SJSA1 (cell line): ENCODE data around the gene PSMD11. TPM values are rescaled to one million over a fixed set of nuclear protein-coding genes. Genes with fewer than 3 reads are reported as not detected.
"Not testable (repeated sequence)": the region's sequence is repeated elsewhere in the genome, so short reads cannot be mapped to it uniquely, and the experiment has no call there.

ENCODE experiments used
- DNase-seq, 2 experiments: peaks; one replicate each; pipeline ENCODE4 v3.0.0-alpha.2; 2015 to 2020; ENCODE audit warnings: low spot score in 2 of 2, low read depth in 1 of 2
- H3K27ac ChIP-seq: fragments of 250-450 bp; sonication (Bioruptor Pico); 2 replicates; pipeline ENCODE4 v1.5.1; 2020; ENCODE audit warnings: mild to moderate bottlenecking, moderate library complexity
- H3K27me3 ChIP-seq: fragments of 250-450 bp; sonication (Bioruptor Pico); replicated peaks from 2 replicates; pipeline ENCODE4 v1.5.1; 2020; ENCODE audit warnings: mild to moderate bottlenecking, moderate library complexity
- H3K36me3 ChIP-seq: fragments of 250-450 bp; sonication (Bioruptor Pico); 2 replicates; pipeline ENCODE4 v1.5.1; 2020; ENCODE audit warnings: mild to moderate bottlenecking
- H3K4me1 ChIP-seq: fragments of 250-450 bp; sonication (Bioruptor Pico); replicated peaks from 2 replicates; pipeline ENCODE4 v1.6.1; 2021; ENCODE audit warnings: mild to moderate bottlenecking
- H3K4me3 ChIP-seq: fragments of 250-450 bp; sonication (Bioruptor Pico); 2 replicates; pipeline ENCODE4 v1.5.1; 2020; ENCODE audit warnings: mild to moderate bottlenecking
- H3K9me3 ChIP-seq: fragments of 250-450 bp; sonication (Bioruptor Pico); replicated peaks from 2 replicates; pipeline ENCODE4 v1.5.1; 2020; ENCODE audit warnings: mild to moderate bottlenecking
- total RNA-seq: library from RNA; depleted of rRNA; stranded (reverse); fragments of >200 nt; shearing (Covaris generic); gene quantifications from 2 replicates; pipeline ENCODE4 v1.2.3, GENCODE V29; 2014

PSMD11 gene
- total RNA-seq, 1 experiment from 2014 or later: 100 TPM

DNA sequence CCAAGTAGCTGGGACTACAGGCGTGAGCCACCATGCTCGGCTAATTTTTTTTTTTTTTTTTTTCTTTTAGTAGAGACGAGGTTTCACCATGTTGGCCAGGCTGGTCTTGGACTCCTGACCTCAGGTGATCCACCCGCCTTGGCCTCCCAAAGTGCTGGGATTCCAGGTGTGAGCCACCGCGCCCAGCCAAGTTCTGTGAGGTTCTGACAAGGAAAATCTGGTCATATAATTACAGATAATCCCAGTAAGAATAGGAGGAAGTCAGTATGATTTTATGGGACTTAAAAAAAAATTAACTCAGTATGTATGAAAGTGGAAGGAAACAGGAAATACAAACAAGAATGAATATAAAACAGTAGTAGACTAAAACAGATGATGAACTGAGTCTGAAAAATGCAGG is 6.1 kb downstream of the PSMD11 start:
- H3K4me3 ChIP-seq, DNase-seq, H3K27me3 ChIP-seq, H3K9me3 ChIP-seq, H3K27ac ChIP-seq: not testable (repeated sequence)
- peaks cover 92% of the 10 kb centered on the region for H3K36me3 ChIP-seq
- H3K4me1 ChIP-seq: peaks cover 10% of the 10 kb centered on the region

DNA sequence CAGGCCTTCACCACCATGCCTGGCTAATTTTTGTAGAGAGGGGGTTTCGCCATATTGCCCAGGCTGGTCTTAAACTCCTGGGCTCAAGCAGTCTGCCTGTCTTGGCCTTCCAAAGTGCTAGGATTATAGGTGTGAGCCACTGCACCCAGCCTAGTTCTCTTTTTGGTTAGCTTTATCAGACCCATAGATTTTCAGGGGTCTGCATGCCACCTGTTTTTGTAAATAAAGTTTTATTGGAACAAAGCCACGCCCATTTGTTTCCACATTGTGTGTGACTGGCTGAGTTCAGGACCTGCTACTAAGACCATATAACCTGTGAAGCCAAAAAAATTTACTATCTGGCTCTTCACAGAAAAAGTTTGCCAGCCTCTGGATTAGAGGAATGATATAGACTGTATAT is 7.6 kb downstream of the PSMD11 start:
- Histone ChIP-seq H3K36me3 (peaks cover 91% of the 10 kb centered on the region), H3K9me3 (no peaks in the 10 kb centered on the region), H3K4me3 (no peak overlapping the region), H3K4me1 (no peaks in the 10 kb centered on the region), H3K27me3 (no peaks in the 10 kb centered on the region), H3K27ac (no peak overlapping the region)
- no peak for DNase-seq

GRCh38 chr17:32452281-32452680 is 8.0 kb downstream of the PSMD11 start:
- Histone ChIP-seq H3K4me1 (no peaks in the 10 kb centered on the region), H3K27ac (no peak overlapping the region), H3K27me3 (no peaks in the 10 kb centered on the region), H3K9me3 (no peaks in the 10 kb centered on the region), H3K4me3 (no peak overlapping the region), H3K36me3 (peaks cover 91% of the 10 kb centered on the region)
- no peak for DNase-seq

- Histone ChIP-seq H3K4me3 (no peak overlapping the region), H3K36me3 (peaks cover 92% of the 10 kb centered on the region), H3K9me3 (no peaks in the 10 kb centered on the region), H3K27me3 (no peaks in the 10 kb centered on the region), H3K4me1 (no peaks in the 10 kb centered on the region), H3K27ac (no peak overlapping the region)
- no peak for DNase-seq
Measured at GRCh38 chr17:32453370-32453769, 9.1 kb downstream of the PSMD11 start.

GRCh38 chr17:32458371-32458770 is 14.1 kb downstream of the PSMD11 start:
- Histone ChIP-seq H3K27me3 (no peaks in the 10 kb centered on the region), H3K27ac (no peak overlapping the region), H3K9me3 (no peaks in the 10 kb centered on the region), H3K36me3 (peaks cover 93% of the 10 kb centered on the region), H3K4me1 (no peaks in the 10 kb centered on the region), H3K4me3 (no peak overlapping the region)
- no peak for DNase-seq

DNA sequence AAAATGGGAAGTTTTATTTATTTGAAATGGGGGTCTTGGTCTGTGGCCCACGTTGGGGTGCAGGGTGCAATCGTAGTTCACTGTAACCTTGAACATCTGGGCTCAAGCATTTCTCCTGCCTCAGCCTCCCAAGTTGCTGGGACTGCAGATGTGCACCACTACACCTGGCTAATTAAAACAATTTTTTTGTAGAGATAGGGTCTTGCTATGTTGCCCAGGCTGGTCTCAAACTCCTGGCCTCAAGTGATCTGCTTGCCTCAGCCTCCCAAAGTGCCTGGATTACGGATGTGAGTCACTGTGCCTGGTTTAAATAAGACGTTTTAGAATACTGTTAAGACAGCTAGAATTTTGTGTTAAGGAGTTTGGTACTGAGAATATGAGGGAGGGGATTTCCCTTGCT is 15.7 kb downstream of the PSMD11 start:
- Histone ChIP-seq H3K4me1 (no peaks in the 10 kb centered on the region), H3K9me3 (no peaks in the 10 kb centered on the region), H3K36me3 (peaks cover 91% of the 10 kb centered on the region), H3K27me3 (no peaks in the 10 kb centered on the region), H3K4me3 (no peak overlapping the region), H3K27ac (no peak overlapping the region)
- no peak for DNase-seq

- no peak overlapping the region for H3K4me3 ChIP-seq
- no peaks in the 10 kb centered on the region for H3K27me3 ChIP-seq
- DNase-seq: no peak
- no peaks in the 10 kb centered on the region for H3K9me3 ChIP-seq
- no peak overlapping the region for H3K27ac ChIP-seq
- H3K36me3 ChIP-seq: peaks cover 94% of the 10 kb centered on the region
- no peaks in the 10 kb centered on the region for H3K4me1 ChIP-seq
Measured at GRCh38 chr17:32461498-32461852, 17.2 kb downstream of the PSMD11 start.

DNA sequence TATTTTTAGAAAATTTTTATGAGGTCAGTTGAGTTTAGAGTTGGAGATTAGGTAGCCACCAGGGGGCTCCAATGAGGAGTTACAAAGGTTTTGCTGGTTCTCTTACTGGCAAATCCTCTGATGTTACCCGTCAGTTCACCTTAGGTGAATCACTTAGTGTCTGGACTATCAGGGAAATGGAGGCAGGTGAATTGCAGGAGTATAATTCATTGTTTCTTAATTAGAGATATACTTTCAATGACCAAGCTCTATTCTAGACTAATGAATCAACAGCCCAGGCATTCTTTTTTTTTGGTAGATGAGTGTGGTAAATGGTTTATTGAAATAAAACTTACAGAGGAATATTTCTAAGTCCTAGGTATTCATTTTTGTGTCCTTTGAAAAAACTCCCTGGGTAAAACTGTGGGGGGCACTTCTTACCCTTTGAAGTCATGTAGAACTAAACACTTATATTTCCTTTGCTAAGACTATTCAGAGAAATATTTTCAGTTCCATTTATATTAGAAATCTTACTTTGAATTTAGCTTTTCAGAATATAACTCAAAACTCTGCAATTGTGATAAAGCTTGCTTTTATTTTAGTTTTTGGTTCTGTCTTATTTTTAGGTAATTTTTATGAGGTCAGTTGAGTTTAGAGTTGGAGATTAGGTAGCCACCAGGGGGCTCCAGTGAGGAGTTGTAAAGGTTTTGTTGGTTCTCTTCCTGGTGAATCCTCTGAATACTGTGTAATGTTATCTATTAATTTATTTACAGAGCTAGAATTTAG is 17.7 kb downstream of the PSMD11 start:
- H3K36me3 ChIP-seq: peaks cover 93% of the 10 kb centered on the region
- no peaks in the 10 kb centered on the region for H3K27me3 ChIP-seq
- no peak overlapping the region for H3K27ac ChIP-seq
- H3K4me1 ChIP-seq: no peaks in the 10 kb centered on the region
- no peaks in the 10 kb centered on the region for H3K9me3 ChIP-seq
- H3K4me3 ChIP-seq: no peak overlapping the region
- peak; percentile 47 to 63 for DNase-seq

GRCh38 chr17:32463304-32463703 is 19.0 kb downstream of the PSMD11 start:
- H3K36me3 ChIP-seq: peaks cover 93% of the 10 kb centered on the region
- DNase-seq: no peak
- H3K27me3 ChIP-seq: no peaks in the 10 kb centered on the region
- H3K4me3 ChIP-seq: no peak overlapping the region
- no peak overlapping the region for H3K27ac ChIP-seq
- no peaks in the 10 kb centered on the region for H3K9me3 ChIP-seq
- H3K4me1 ChIP-seq: no peaks in the 10 kb centered on the region

GRCh38 chr17:32464374-32464773 is 20.1 kb downstream of the PSMD11 start:
- Histone ChIP-seq H3K36me3 (peaks cover 96% of the 10 kb centered on the region), H3K27ac (no peak overlapping the region), H3K27me3 (no peaks in the 10 kb centered on the region), H3K9me3 (no peaks in the 10 kb centered on the region), H3K4me3 (no peak overlapping the region), H3K4me1 (no peaks in the 10 kb centered on the region)
- DNase-seq: no peak

DNA sequence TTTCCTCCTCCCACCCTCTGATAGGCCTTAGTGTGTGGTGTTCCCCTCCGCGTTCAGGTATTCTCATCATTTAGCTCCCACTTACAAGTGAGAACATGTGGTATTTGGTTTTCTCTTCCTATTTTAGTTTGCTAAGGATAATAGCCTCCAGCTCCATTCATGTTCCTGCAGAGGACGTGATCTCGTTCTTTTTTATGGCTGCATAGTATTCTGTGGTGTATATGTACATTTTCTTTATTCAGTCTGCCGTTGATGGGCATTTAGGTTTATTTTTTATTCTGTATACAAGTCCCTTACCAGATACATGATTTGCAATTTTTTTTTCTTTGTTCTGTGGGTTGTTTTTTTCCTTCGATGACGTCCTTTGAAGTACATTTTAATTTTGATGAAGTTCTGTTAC is 23.6 kb downstream of the PSMD11 start:
- Histone ChIP-seq H3K9me3 (no peaks in the 10 kb centered on the region), H3K4me1 (no peaks in the 10 kb centered on the region), H3K27me3 (no peaks in the 10 kb centered on the region), H3K4me3 (no peak overlapping the region), H3K27ac (no peak overlapping the region), H3K36me3 (peaks cover 89% of the 10 kb centered on the region)
- DNase-seq: no peak

DNA sequence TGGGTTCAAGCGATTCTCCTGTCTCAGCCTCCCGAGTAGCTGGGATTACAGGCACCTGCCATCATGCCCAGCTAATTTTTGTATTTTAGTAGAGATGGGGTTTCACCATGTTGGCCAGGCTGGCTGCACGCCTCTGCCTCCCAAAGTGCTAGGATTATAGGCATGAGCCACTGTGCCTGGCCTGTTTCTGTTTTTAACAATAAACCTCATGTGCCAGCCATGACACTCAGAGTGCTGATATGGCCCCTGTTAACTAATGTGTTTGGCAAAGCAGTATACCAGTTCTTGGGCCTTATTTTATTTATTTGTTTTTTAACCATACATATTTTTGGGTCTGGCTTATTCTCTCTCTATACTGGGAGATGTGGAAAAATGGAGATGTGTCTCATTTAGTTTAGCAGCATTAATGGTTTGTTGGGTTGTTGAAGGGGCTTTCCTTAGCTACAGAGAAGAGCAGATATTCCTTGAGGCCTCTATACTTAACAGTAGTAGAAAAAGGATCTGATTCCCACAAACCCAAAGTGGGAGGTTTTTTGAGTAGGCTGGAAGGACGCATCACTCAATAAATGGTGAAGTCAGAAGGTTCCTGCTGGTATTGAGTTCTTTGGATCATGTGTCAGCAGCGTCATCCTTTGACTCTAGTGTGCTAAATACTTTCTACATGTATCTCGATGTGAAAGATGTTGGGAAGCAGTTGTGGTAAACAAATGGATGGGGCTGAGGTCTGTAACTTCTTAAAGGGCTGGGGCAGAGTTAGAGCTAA is 26.3 kb downstream of the PSMD11 start:
- Histone ChIP-seq H3K9me3 (no peaks in the 10 kb centered on the region), H3K4me1 (no peaks in the 10 kb centered on the region), H3K27me3 (no peaks in the 10 kb centered on the region), H3K27ac (no peak overlapping the region), H3K4me3 (no peak overlapping the region), H3K36me3 (peaks cover 89% of the 10 kb centered on the region)
- no peak for DNase-seq

DNA sequence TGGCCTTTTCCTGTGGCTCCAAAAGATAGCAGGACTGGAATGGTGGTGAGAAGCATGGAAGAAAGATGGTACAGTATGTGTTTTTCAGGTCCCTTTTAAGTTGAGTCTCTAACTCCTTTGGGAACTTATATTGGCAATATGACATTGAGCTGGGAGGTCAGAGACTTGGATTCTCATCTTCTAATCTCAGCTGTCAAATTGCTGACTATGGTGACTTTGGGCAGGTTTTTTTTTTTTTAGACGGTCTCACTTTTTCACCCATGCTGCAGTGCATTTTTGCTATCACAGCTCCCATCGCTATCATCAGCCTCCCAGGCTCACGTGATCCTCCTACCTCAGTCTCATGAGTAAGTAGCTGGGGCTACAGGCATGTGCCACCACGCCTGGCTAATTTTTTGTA is 27.3 kb downstream of the PSMD11 start:
- no peaks in the 10 kb centered on the region for H3K4me1 ChIP-seq
- no peak overlapping the region for H3K4me3 ChIP-seq
- H3K36me3 ChIP-seq: peaks cover 89% of the 10 kb centered on the region
- no peaks in the 10 kb centered on the region for H3K9me3 ChIP-seq
- DNase-seq: no peak
- no peaks in the 10 kb centered on the region for H3K27me3 ChIP-seq
- H3K27ac ChIP-seq: no peak overlapping the region

- Histone ChIP-seq H3K27ac (no peak overlapping the region), H3K27me3 (no peaks in the 10 kb centered on the region), H3K36me3 (peaks cover 94% of the 10 kb centered on the region), H3K4me1 (no peaks in the 10 kb centered on the region), H3K9me3 (no peaks in the 10 kb centered on the region), H3K4me3 (no peak overlapping the region)
- DNase-seq: no peak
Measured at GRCh38 chr17:32475258-32475657, 30.9 kb downstream of the PSMD11 start.
